ENCODE results near the gene SKIC2. TPM values are rescaled to one million over a fixed set of nuclear protein-coding genes. Genes with fewer than 3 reads are reported as not detected.
"Not testable (repeated sequence)": the region's sequence is repeated elsewhere in the genome, so short reads cannot be mapped to it uniquely, and the experiment has no call there.

SKIC2 gene
- total and polyA plus RNA-seq, 3 experiments from 2014 or later = 21.1 to 114 (median 110) TPM

- POLR2A ChIA-PET; H3K4me3 Mint-ChIP-seq; CTCF ChIA-PET; H3K27me3 Mint-ChIP-seq; H3K36me3 Mint-ChIP-seq; H3K4me1 ChIP-seq (ENCODE audit: insufficient read depth, low read length); H3K27ac ChIP-seq (ENCODE audit: low read depth, low read length); H3K27me3 ChIP-seq (ENCODE audit: insufficient read depth, low read length, poor library complexity, severe bottlenecking); H3K9me3 Mint-ChIP-seq; H3K27ac Mint-ChIP-seq; H3K4me1 Mint-ChIP-seq; H3K36me3 ChIP-seq (ENCODE audit: insufficient read depth, low read length); H3K4me3 ChIP-seq (ENCODE audit: low read length); H3K9me3 ChIP-seq (ENCODE audit: low read length): not testable (repeated sequence)
- peak in 1 of 5 donors; percentile 7 for DNase-seq
These were observed 54.1 kb downstream of the SKIC2 start for GRCh38 chr6:32012941-32013617.

GRCh38 chr6:32013738-32014137, 54.8 kb downstream of the SKIC2 start:
- H3K27me3 Mint-ChIP-seq; H3K27me3 ChIP-seq (ENCODE audit: insufficient read depth, low read length, poor library complexity, severe bottlenecking); H3K4me1 ChIP-seq (ENCODE audit: insufficient read depth, low read length); CTCF ChIA-PET; H3K36me3 ChIP-seq (ENCODE audit: insufficient read depth, low read length); H3K36me3 Mint-ChIP-seq; H3K4me3 ChIP-seq (ENCODE audit: low read length); H3K27ac ChIP-seq (ENCODE audit: low read depth, low read length); POLR2A ChIA-PET; H3K4me1 Mint-ChIP-seq; H3K27ac Mint-ChIP-seq; H3K9me3 Mint-ChIP-seq; H3K4me3 Mint-ChIP-seq; H3K9me3 ChIP-seq (ENCODE audit: low read length); DNase-seq: not testable (repeated sequence)

- H3K27ac ChIP-seq (ENCODE audit: low read depth, low read length); H3K9me3 Mint-ChIP-seq; CTCF ChIA-PET; H3K9me3 ChIP-seq (ENCODE audit: low read length); H3K4me1 ChIP-seq (ENCODE audit: insufficient read depth, low read length); H3K27me3 ChIP-seq (ENCODE audit: insufficient read depth, low read length, poor library complexity, severe bottlenecking); H3K27me3 Mint-ChIP-seq; H3K4me1 Mint-ChIP-seq; H3K4me3 Mint-ChIP-seq; H3K27ac Mint-ChIP-seq; DNase-seq; H3K4me3 ChIP-seq (ENCODE audit: low read length); POLR2A ChIA-PET; H3K36me3 ChIP-seq (ENCODE audit: insufficient read depth, low read length); H3K36me3 Mint-ChIP-seq: not testable (repeated sequence)
These were observed 55.6 kb downstream of the SKIC2 start, which contains the start of gene C4B for GRCh38 chr6:32014547-32014946. Gene C4B (plus strand): TSS chr6:32014795. CDS start chr6:32014846, 51 bp downstream.

Other genes starting within 250 kb of the SKIC2 start
Only the 30 nearest of the 35 such genes appear.
- gene DDAH2, start 229.9 kb upstream of the SKIC2 start, total RNA-seq = 1 to 10 TPM; 4.1 to 4.9 TPM
- 26.3 TPM for gene DDAH2, start 229.9 kb upstream of the SKIC2 start, polyA plus RNA-seq
- 100 to 1,000 TPM; 377 TPM for gene CLIC1, start 222.6 kb upstream of the SKIC2 start, total RNA-seq
- gene CLIC1, start 222.6 kb upstream of the SKIC2 start, polyA plus RNA-seq = 657 TPM
- 10 to 100 TPM; 36.4 to 39.8 TPM for gene MSH5, start 219.2 kb upstream of the SKIC2 start, total RNA-seq
- 2.0 TPM for gene MSH5, start 219.2 kb upstream of the SKIC2 start, polyA plus RNA-seq
- 1 to 10 TPM; 6.1 to 7.0 TPM for gene SAPCD1, start 196.5 kb upstream of the SKIC2 start, total RNA-seq
- not detected for gene SAPCD1, start 196.5 kb upstream of the SKIC2 start, polyA plus RNA-seq
- gene VWA7, start 181.8 kb upstream of the SKIC2 start, total RNA-seq = 1 to 10 TPM; 1.4 to 1.7 TPM
- gene VWA7, start 181.8 kb upstream of the SKIC2 start, polyA plus RNA-seq = 2.5 TPM
- gene VARS1, start 163.4 kb upstream of the SKIC2 start, total RNA-seq = 100 to 1,000 TPM; 179 to 180 TPM
- gene VARS1, start 163.4 kb upstream of the SKIC2 start, polyA plus RNA-seq = 47.5 TPM
- 100 to 1,000 TPM; 160 to 172 TPM for gene LSM2, start 152.2 kb upstream of the SKIC2 start, total RNA-seq
- 80.8 TPM for gene LSM2, start 152.2 kb upstream of the SKIC2 start, polyA plus RNA-seq
- gene HSPA1L, start 143.9 kb upstream of the SKIC2 start, total RNA-seq = 1 to 10 TPM; 3.5 to 3.8 TPM
- gene HSPA1L, start 143.9 kb upstream of the SKIC2 start, polyA plus RNA-seq = 3.0 TPM
- 10 to 100 TPM; 64.8 to 70.1 TPM for gene HSPA1A, start 143.6 kb upstream of the SKIC2 start, total RNA-seq
- gene HSPA1A, start 143.6 kb upstream of the SKIC2 start, polyA plus RNA-seq = 34.1 TPM
- 10 to 100 TPM; 80.9 to 81.4 TPM for gene HSPA1B, start 131.4 kb upstream of the SKIC2 start, total RNA-seq
- gene HSPA1B, start 131.4 kb upstream of the SKIC2 start, polyA plus RNA-seq = 5.0 TPM
- 10 to 100 TPM; 19.0 to 19.4 TPM for gene NEU1, start 96.4 kb upstream of the SKIC2 start, total RNA-seq
- gene NEU1, start 96.4 kb upstream of the SKIC2 start, polyA plus RNA-seq = 25.0 TPM
- gene SLC44A4, start 80.2 kb upstream of the SKIC2 start, total RNA-seq = not detected
- gene SLC44A4, start 80.2 kb upstream of the SKIC2 start, polyA plus RNA-seq = not detected
- gene EHMT2, start 61.5 kb upstream of the SKIC2 start, total RNA-seq = 10 to 100 TPM; 71.6 to 72.4 TPM
- gene EHMT2, start 61.5 kb upstream of the SKIC2 start, polyA plus RNA-seq = 51.6 TPM
- gene ZBTB12, start 57.1 kb upstream of the SKIC2 start, total RNA-seq = 1 to 10 TPM; 3.5 to 4.3 TPM
- not detected for gene ZBTB12, start 57.1 kb upstream of the SKIC2 start, polyA plus RNA-seq
- under 1 TPM; 0.70 to 0.73 TPM for gene C2, start 31.5 kb upstream of the SKIC2 start, total RNA-seq
- not detected for gene C2, start 31.5 kb upstream of the SKIC2 start, polyA plus RNA-seq
- under 1 TPM; 0.31 to 0.40 TPM for gene CFB, start 13.1 kb upstream of the SKIC2 start, total RNA-seq
- 0.83 TPM for gene CFB, start 13.1 kb upstream of the SKIC2 start, polyA plus RNA-seq
- gene NELFE, start 204 bp upstream of the SKIC2 start, total RNA-seq = 10 to 100 TPM; 86.1 to 90.6 TPM
- gene NELFE, start 204 bp upstream of the SKIC2 start, polyA plus RNA-seq = 79.6 TPM
- 10 to 100 TPM; 13.8 to 15.8 TPM for gene DXO, start 13.0 kb downstream of the SKIC2 start, total RNA-seq
- 16.8 TPM for gene DXO, start 13.0 kb downstream of the SKIC2 start, polyA plus RNA-seq
- 1 to 10 TPM; 3.3 to 3.4 TPM for gene C4A, start 22.9 kb downstream of the SKIC2 start, total RNA-seq
- gene C4A, start 22.9 kb downstream of the SKIC2 start, polyA plus RNA-seq = 0.40 TPM
- gene C4B, start 55.6 kb downstream of the SKIC2 start, total RNA-seq = 1 to 10 TPM; 2.2 to 3.7 TPM
- gene C4B, start 55.6 kb downstream of the SKIC2 start, polyA plus RNA-seq = 0.70 TPM
- gene CYP21A2, start 79.2 kb downstream of the SKIC2 start, total RNA-seq = under 1 TPM; 0.37 to 0.40 TPM
- gene CYP21A2, start 79.2 kb downstream of the SKIC2 start, polyA plus RNA-seq = not detected
- gene TNXB, start 150.2 kb downstream of the SKIC2 start, total RNA-seq = 1 to 10 TPM; 2.5 to 4.9 TPM
- not detected for gene TNXB, start 150.2 kb downstream of the SKIC2 start, polyA plus RNA-seq
- gene ATF6B, start 169.1 kb downstream of the SKIC2 start, total RNA-seq = 10 to 100 TPM; 72.5 to 74.4 TPM
- 20.7 TPM for gene ATF6B, start 169.1 kb downstream of the SKIC2 start, polyA plus RNA-seq
- gene FKBPL, start 171.1 kb downstream of the SKIC2 start, total RNA-seq = 1 to 10 TPM; 6.8 to 8.1 TPM
- 2.3 TPM for gene FKBPL, start 171.1 kb downstream of the SKIC2 start, polyA plus RNA-seq
- under 1 TPM; 0.35 to 0.55 TPM for gene PRRT1, start 192.8 kb downstream of the SKIC2 start, total RNA-seq
- gene PRRT1, start 192.8 kb downstream of the SKIC2 start, polyA plus RNA-seq = 0.72 TPM
- 10 to 100 TPM; 18.8 to 19.0 TPM for gene PPT2, start 195.0 kb downstream of the SKIC2 start, total RNA-seq
- gene PPT2, start 195.0 kb downstream of the SKIC2 start, polyA plus RNA-seq = 10.0 TPM
- 1 to 10 TPM; 8.3 to 9.5 TPM for gene EGFL8, start 205.4 kb downstream of the SKIC2 start, total RNA-seq
- not detected for gene EGFL8, start 205.4 kb downstream of the SKIC2 start, polyA plus RNA-seq
- gene AGPAT1, start 216.9 kb downstream of the SKIC2 start, total RNA-seq = 10 to 100 TPM; 42.5 to 42.6 TPM
- 23.5 TPM for gene AGPAT1, start 216.9 kb downstream of the SKIC2 start, polyA plus RNA-seq
- 10 to 100 TPM; 52.7 to 52.9 TPM for gene RNF5, start 219.2 kb downstream of the SKIC2 start, total RNA-seq
- 110 TPM for gene RNF5, start 219.2 kb downstream of the SKIC2 start, polyA plus RNA-seq
- 10 to 100 TPM; 11.9 to 12.5 TPM for gene AGER, start 225.1 kb downstream of the SKIC2 start, total RNA-seq
- not detected for gene AGER, start 225.1 kb downstream of the SKIC2 start, polyA plus RNA-seq

Measured in CD8-positive, alpha-beta memory T cell (primary cell).